ENCODE measurements around the gene HS2ST1. TPM values are rescaled to one million over a fixed set of nuclear protein-coding genes. Genes with fewer than 3 reads are reported as not detected.

The HS2ST1 gene
- total and polyA plus RNA-seq, 10 of the 15 experiments (the other 5 are each of a cell fraction or from before 2014, with no cell fraction given) = 5.4 to 30.8 (median 18.6) TPM

- no peak overlapping the region for H3K27ac ChIP-seq (ENCODE audit: control insufficient read depth, insufficient read depth)
- RAD21 ChIA-PET (ENCODE audit: unreplicated experiment) = interaction anchor here (0.9 to 1.0 kb wide), 2 partner anchors 86 to 112 kb away, joined by 4 to 6 read pairs; no protein-coding TSS in a partner anchor
- no TSS peak for BruUV-seq (replicated peaks)
- no peak overlapping the region for H3K9ac ChIP-seq (ENCODE audit: control insufficient read depth, insufficient read depth, low read length)
- no peaks in the 10 kb centered on the region for H3K27me3 ChIP-seq (replicated peaks in 1 of 2; ENCODE audit: control insufficient read depth in 2 of 2, insufficient read depth in 2 of 2, low read length in 1 of 2)
- SMC1A ChIA-PET (ENCODE audit: uncharacterized antibody, unreplicated experiment) = interaction anchor here (0.6 to 1.5 kb wide), 4 partner anchors 22 to 119 kb away, joined by 3 to 8 read pairs (median 4); no protein-coding TSS in a partner anchor
- FAIRE-seq (no peak), ATAC-seq (no peak), DNase-seq (ENCODE audit: low read depth, low spot score) (no peak)
- no peaks in the 10 kb centered on the region for H3K4me1 ChIP-seq (ENCODE audit: control insufficient read depth, insufficient read depth, low read length)
- H3K4me3 ChIP-seq = no peak overlapping the region
- CTCF ChIA-PET = interaction anchor here (0.8 to 0.9 kb wide), 2 partner anchors 38 to 591 kb away, joined by 3 read pairs; no protein-coding TSS in a partner anchor
- TF ChIP-seq RELB (IDR thresholded peaks at IDR 0.05; ENCODE audit: low read depth) (no peak), POLR2AphosphoS2 (IDR thresholded peaks at IDR 0.05; ENCODE audit: low read depth, low read length) (no peak), ZNF24 (IDR thresholded peaks at IDR 0.05) (no peak), JUNB (IDR thresholded peaks at IDR 0.05) (no peak)
- 50% methylated on average over 2 of the region's 2 CpGs for WGBS (ENCODE audit: insufficient coverage, insufficient replicate concordance, low lambda C conversion rate, missing lambda C conversion rate)
- no peak overlapping the region for H2AFZ ChIP-seq (ENCODE audit: control insufficient read depth, low read depth, low read length)
- intact Hi-C loops (cut with micrococcal nuclease; ENCODE audit: unreplicated experiment) (no loop called here), in situ Hi-C loops (cut with MboI) (no loop called here)
- H3K36me3 ChIP-seq (ENCODE audit: control insufficient read depth in 2 of 2, insufficient read depth in 2 of 2, low read length in 1 of 2) = no peaks in the 10 kb centered on the region
- no peaks in the 10 kb centered on the region for H4K20me1 ChIP-seq (ENCODE audit: control insufficient read depth, insufficient read depth)
- POLR2A ChIA-PET = no interaction called here
- peaks cover 1% of the 10 kb centered on the region; the same call in 1 of the 3 replicates for H3K9me3 ChIP-seq (replicated peaks; ENCODE audit: control insufficient read depth, insufficient read depth, low read length)
- H3K4me2 ChIP-seq (ENCODE audit: control insufficient read depth, insufficient read depth) = no peak overlapping the region
- peaks cover 3% of the 10 kb centered on the region for H3K79me2 ChIP-seq (ENCODE audit: control insufficient read depth, insufficient read depth, low read length)
These were observed 56.5 kb downstream of the HS2ST1 start for GRCh38 chr1:86970938-86971337.

GRCh38 chr1:86971778-86972177 lies 57.3 kb downstream of the HS2ST1 start:
- H2AFZ ChIP-seq (ENCODE audit: control insufficient read depth, low read depth, low read length) = no peak overlapping the region
- WGBS (ENCODE audit: insufficient coverage, insufficient replicate concordance, low lambda C conversion rate, missing lambda C conversion rate) = 35% methylated on average over 3 of the region's 3 CpGs
- H3K9ac ChIP-seq (ENCODE audit: control insufficient read depth, insufficient read depth, low read length) = no peak overlapping the region
- H4K20me1 ChIP-seq (ENCODE audit: control insufficient read depth, insufficient read depth) = no peaks in the 10 kb centered on the region
- DNase-seq (ENCODE audit: low read depth, low spot score) = no peak
- no TSS peak for BruUV-seq (replicated peaks)
- H3K4me2 ChIP-seq (ENCODE audit: control insufficient read depth, insufficient read depth) = no peak overlapping the region
- no peaks in the 10 kb centered on the region for H3K4me1 ChIP-seq (ENCODE audit: control insufficient read depth, insufficient read depth, low read length)
- ATAC-seq = no peak; the same call in 2 of the 3 replicates
- no peak overlapping the region for H3K27ac ChIP-seq (ENCODE audit: control insufficient read depth, insufficient read depth)
- SMC1A ChIA-PET (ENCODE audit: uncharacterized antibody, unreplicated experiment) = interaction anchor here (0.6 to 1.5 kb wide), 4 partner anchors 13 to 118 kb away, joined by 3 to 8 read pairs (median 4); no protein-coding TSS in a partner anchor
- peaks cover 1% of the 10 kb centered on the region; the same call in 1 of the 3 replicates for H3K9me3 ChIP-seq (replicated peaks; ENCODE audit: control insufficient read depth, insufficient read depth, low read length)
- POLR2A ChIA-PET = no interaction called here
- H3K4me3 ChIP-seq = no peak overlapping the region
- in situ Hi-C loops (cut with MboI) (no loop called here), intact Hi-C loops (cut with micrococcal nuclease; ENCODE audit: unreplicated experiment) (no loop called here)
- H3K36me3 ChIP-seq (ENCODE audit: control insufficient read depth in 2 of 2, insufficient read depth in 2 of 2, low read length in 1 of 2) = no peaks in the 10 kb centered on the region
- CTCF ChIA-PET = interaction anchor here (0.6 to 0.8 kb wide), 2 partner anchors 47 to 87 kb away, joined by 3 to 4 read pairs; no protein-coding TSS in a partner anchor
- no peaks in the 10 kb centered on the region for H3K27me3 ChIP-seq (replicated peaks in 1 of 2; ENCODE audit: control insufficient read depth in 2 of 2, insufficient read depth in 2 of 2, low read length in 1 of 2)
- FAIRE-seq = no peak
- H3K79me2 ChIP-seq (ENCODE audit: control insufficient read depth, insufficient read depth, low read length) = peaks cover 7% of the 10 kb centered on the region
- RAD21 ChIA-PET (ENCODE audit: unreplicated experiment) = interaction anchor here (0.9 to 1.0 kb wide), 2 partner anchors 86 to 111 kb away, joined by 4 to 6 read pairs; no protein-coding TSS in a partner anchor
- TF ChIP-seq GABPA (IDR thresholded peaks at IDR 0.05; ENCODE audit: low read depth) (no peak), ZNF24 (IDR thresholded peaks at IDR 0.05) (no peak), SKIL (IDR thresholded peaks at IDR 0.05; ENCODE audit: low read depth, poor library complexity, severe bottlenecking) (no peak)
- TF ChIP-seq, protein P1, sequence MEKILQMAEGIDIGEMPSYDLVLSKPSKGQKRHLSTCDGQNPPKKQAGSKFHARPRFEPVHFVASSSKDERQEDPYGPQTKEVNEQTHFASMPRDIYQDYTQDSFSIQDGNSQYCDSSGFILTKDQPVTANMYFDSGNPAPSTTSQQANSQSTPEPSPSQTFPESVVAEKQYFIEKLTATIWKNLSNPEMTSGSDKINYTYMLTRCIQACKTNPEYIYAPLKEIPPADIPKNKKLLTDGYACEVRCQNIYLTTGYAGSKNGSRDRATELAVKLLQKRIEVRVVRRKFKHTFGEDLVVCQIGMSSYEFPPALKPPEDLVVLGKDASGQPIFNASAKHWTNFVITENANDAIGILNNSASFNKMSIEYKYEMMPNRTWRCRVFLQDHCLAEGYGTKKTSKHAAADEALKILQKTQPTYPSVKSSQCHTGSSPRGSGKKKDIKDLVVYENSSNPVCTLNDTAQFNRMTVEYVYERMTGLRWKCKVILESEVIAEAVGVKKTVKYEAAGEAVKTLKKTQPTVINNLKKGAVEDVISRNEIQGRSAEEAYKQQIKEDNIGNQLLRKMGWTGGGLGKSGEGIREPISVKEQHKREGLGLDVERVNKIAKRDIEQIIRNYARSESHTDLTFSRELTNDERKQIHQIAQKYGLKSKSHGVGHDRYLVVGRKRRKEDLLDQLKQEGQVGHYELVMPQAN (conservative IDR thresholded peaks at IDR 0.05) = no peak
